Activated CD4-positive, alpha-beta T cell treated with anti-CD3 and anti-CD28 coated beads, Interleukin-2, amount 10 ng/mL, durations not matched to agents 7 days and 5 days (primary cell): ENCODE data around the gene SYT17. TPM values are rescaled to one million over a fixed set of nuclear protein-coding genes. Genes with fewer than 3 reads are reported as not detected.
A peak's percentile ranks its signal among the peaks of the same experiment; 100 is the strongest.

Experiments
- CTCF ChIA-PET: fragments of 350-600 bp; sonication (Branson Sonifier 250); formaldehyde crosslinking; loops from one replicate; lab custom pipeline; 2021; ENCODE audit warnings: antibody characterized with exemption; lab: Charles Lee
- POLR2A ChIA-PET: fragments of 350-600 bp; sonication (Branson Sonifier 250); formaldehyde crosslinking; loops from one replicate; lab custom pipeline; 2021; ENCODE audit warnings: antibody characterized with exemption; lab: Charles Lee
- DNase-seq: peaks from one replicate; pipeline ENCODE4 v3.0.0-alpha.2; 2020
- H3K27ac Mint-ChIP-seq: one replicate; pipeline ENCODE4 v1.8.0; 2021; ENCODE audit warnings: mild to moderate bottlenecking, moderate library complexity, mixed read lengths
- H3K27me3 Mint-ChIP-seq: one replicate; pipeline ENCODE4 v1.8.0; 2021; ENCODE audit warnings: mixed read lengths
- H3K36me3 Mint-ChIP-seq: one replicate; pipeline ENCODE4 v1.8.0; 2021; ENCODE audit warnings: low read depth, mixed read lengths
- H3K4me1 Mint-ChIP-seq: one replicate; pipeline ENCODE4 v1.8.0; 2021; ENCODE audit warnings: mixed read lengths
- H3K4me3 Mint-ChIP-seq: one replicate; pipeline ENCODE4 v1.8.0; 2021; ENCODE audit warnings: mild to moderate bottlenecking, moderate library complexity, mixed read lengths
- H3K9me3 Mint-ChIP-seq: one replicate; pipeline ENCODE4 v1.8.0; 2021; ENCODE audit warnings: mixed read lengths
- total RNA-seq, 2 experiments: library from RNA; stranded (reverse); gene quantifications; one replicate each; pipeline ENCODE4 v1.2.3, GENCODE V29; 2021

Gene SYT17
- total RNA-seq, 2 experiments from 2014 or later, result not detected

GRCh38 chr16:19289811-19290485, 121.9 kb downstream of the SYT17 start:
- ChIA-PET CTCF (no interaction called here), POLR2A (no interaction called here)
- H3K4me1 Mint-ChIP-seq, result peaks cover 8% of the 10 kb centered on the region
- H3K4me3 Mint-ChIP-seq, result no peak overlapping the region
- H3K27ac Mint-ChIP-seq, result no peak overlapping the region
- H3K9me3 Mint-ChIP-seq, result peaks cover 3% of the 10 kb centered on the region
- no peak for DNase-seq
- H3K27me3 Mint-ChIP-seq, result peaks cover 6% of the 10 kb centered on the region
- no peaks in the 10 kb centered on the region for H3K36me3 Mint-ChIP-seq

GRCh38 chr16:19290860-19291259, 122.8 kb downstream of the SYT17 start:
- Mint-ChIP-seq H3K4me1 (peaks cover 8% of the 10 kb centered on the region), H3K4me3 (no peak overlapping the region), H3K27ac (no peak overlapping the region), H3K9me3 (peaks cover 3% of the 10 kb centered on the region), H3K27me3 (peaks cover 6% of the 10 kb centered on the region), H3K36me3 (no peaks in the 10 kb centered on the region)
- CTCF ChIA-PET, result no interaction called here
- POLR2A ChIA-PET, result no interaction called here
- no peak for DNase-seq

GRCh38 chr16:19291475-19291874, 123.4 kb downstream of the SYT17 start:
- no peak for DNase-seq
- Mint-ChIP-seq H3K4me1 (peaks cover 8% of the 10 kb centered on the region), H3K27ac (no peak overlapping the region), H3K27me3 (peaks cover 6% of the 10 kb centered on the region), H3K36me3 (no peaks in the 10 kb centered on the region), H3K4me3 (no peak overlapping the region), H3K9me3 (peaks cover 3% of the 10 kb centered on the region)
- ChIA-PET CTCF (no interaction called here), POLR2A (no interaction called here)

- peaks cover 3% of the 10 kb centered on the region for H3K9me3 Mint-ChIP-seq
- H3K36me3 Mint-ChIP-seq, result no peaks in the 10 kb centered on the region
- no peak overlapping the region for H3K4me3 Mint-ChIP-seq
- H3K4me1 Mint-ChIP-seq, result peaks cover 8% of the 10 kb centered on the region
- no peak overlapping the region for H3K27ac Mint-ChIP-seq
- ChIA-PET CTCF (no interaction called here), POLR2A (no interaction called here)
- DNase-seq, result no peak
- peaks cover 6% of the 10 kb centered on the region for H3K27me3 Mint-ChIP-seq
These were observed 124.1 kb downstream of the SYT17 start for GRCh38 chr16:19292186-19292585.

GRCh38 chr16:19294156-19294649, 126.2 kb downstream of the SYT17 start:
- no peak for DNase-seq
- ChIA-PET POLR2A (no interaction called here), CTCF (no interaction called here)
- peaks cover 8% of the 10 kb centered on the region for H3K4me1 Mint-ChIP-seq
- no peak overlapping the region for H3K27ac Mint-ChIP-seq
- peaks cover 6% of the 10 kb centered on the region for H3K27me3 Mint-ChIP-seq
- H3K9me3 Mint-ChIP-seq, result peaks cover 3% of the 10 kb centered on the region
- no peaks in the 10 kb centered on the region for H3K36me3 Mint-ChIP-seq
- no peak overlapping the region for H3K4me3 Mint-ChIP-seq

GRCh38 chr16:19295393-19295792, 127.4 kb downstream of the SYT17 start:
- H3K27ac Mint-ChIP-seq, result no peak overlapping the region
- CTCF ChIA-PET, result no interaction called here
- no peaks in the 10 kb centered on the region for H3K36me3 Mint-ChIP-seq
- peaks cover 3% of the 10 kb centered on the region for H3K9me3 Mint-ChIP-seq
- H3K27me3 Mint-ChIP-seq, result peaks cover 6% of the 10 kb centered on the region
- H3K4me1 Mint-ChIP-seq, result peaks cover 8% of the 10 kb centered on the region
- H3K4me3 Mint-ChIP-seq, result no peak overlapping the region
- no peak for DNase-seq
- POLR2A ChIA-PET, result no interaction called here

- H3K9me3 Mint-ChIP-seq, result peaks cover 3% of the 10 kb centered on the region
- H3K27me3 Mint-ChIP-seq, result peaks cover 4% of the 10 kb centered on the region
- H3K4me3 Mint-ChIP-seq, result no peak overlapping the region
- POLR2A ChIA-PET, result no interaction called here
- CTCF ChIA-PET, result no interaction called here
- no peak overlapping the region for H3K27ac Mint-ChIP-seq
- no peaks in the 10 kb centered on the region for H3K36me3 Mint-ChIP-seq
- H3K4me1 Mint-ChIP-seq, result peaks cover 8% of the 10 kb centered on the region
- DNase-seq, result no peak
These were observed 129.4 kb downstream of the SYT17 start for GRCh38 chr16:19297454-19297853.

- Mint-ChIP-seq H3K36me3 (no peaks in the 10 kb centered on the region), H3K27ac (no peak overlapping the region), H3K27me3 (no peaks in the 10 kb centered on the region), H3K4me3 (no peak overlapping the region), H3K4me1 (peaks cover 2% of the 10 kb centered on the region), H3K9me3 (no peaks in the 10 kb centered on the region)
- CTCF ChIA-PET, result interaction anchor here (1.1 kb wide), 1 partner anchor 14 kb away, joined by 4 read pairs; the partner anchor contains the start of gene CLEC19A
- no peak for DNase-seq
- POLR2A ChIA-PET, result no interaction called here
These were observed 131.5 kb downstream of the SYT17 start for GRCh38 chr16:19299565-19299964.

GRCh38 chr16:19301931-19302330, 133.9 kb downstream of the SYT17 start:
- Mint-ChIP-seq H3K36me3 (no peaks in the 10 kb centered on the region), H3K9me3 (no peaks in the 10 kb centered on the region), H3K27me3 (no peaks in the 10 kb centered on the region), H3K27ac (no peak overlapping the region), H3K4me1 (no peaks in the 10 kb centered on the region), H3K4me3 (no peak overlapping the region)
- ChIA-PET CTCF (no interaction called here), POLR2A (no interaction called here)
- no peak for DNase-seq

- H3K4me3 Mint-ChIP-seq, result no peak overlapping the region
- no peaks in the 10 kb centered on the region for H3K9me3 Mint-ChIP-seq
- H3K27ac Mint-ChIP-seq, result no peak overlapping the region
- CTCF ChIA-PET, result no interaction called here
- POLR2A ChIA-PET, result no interaction called here
- no peaks in the 10 kb centered on the region for H3K27me3 Mint-ChIP-seq
- no peak for DNase-seq
- no peaks in the 10 kb centered on the region for H3K4me1 Mint-ChIP-seq
- H3K36me3 Mint-ChIP-seq, result no peaks in the 10 kb centered on the region
These were observed 136.7 kb downstream of the SYT17 start for GRCh38 chr16:19304750-19305149.

GRCh38 chr16:19305443-19305842, 137.4 kb downstream of the SYT17 start:
- CTCF ChIA-PET, result no interaction called here
- Mint-ChIP-seq H3K9me3 (no peaks in the 10 kb centered on the region), H3K4me1 (no peaks in the 10 kb centered on the region), H3K36me3 (no peaks in the 10 kb centered on the region), H3K27ac (no peak overlapping the region), H3K27me3 (no peaks in the 10 kb centered on the region), H3K4me3 (no peak overlapping the region)
- DNase-seq, result no peak
- POLR2A ChIA-PET, result no interaction called here

GRCh38 chr16:19307587-19308241, 139.7 kb downstream of the SYT17 start:
- no peaks in the 10 kb centered on the region for H3K27me3 Mint-ChIP-seq
- ChIA-PET CTCF (no interaction called here), POLR2A (no interaction called here)
- no peaks in the 10 kb centered on the region for H3K9me3 Mint-ChIP-seq
- DNase-seq, result peak; percentile 11
- no peaks in the 10 kb centered on the region for H3K4me1 Mint-ChIP-seq
- no peak overlapping the region for H3K27ac Mint-ChIP-seq
- H3K36me3 Mint-ChIP-seq, result no peaks in the 10 kb centered on the region
- H3K4me3 Mint-ChIP-seq, result no peak overlapping the region

- Mint-ChIP-seq H3K27ac (no peak overlapping the region), H3K9me3 (no peaks in the 10 kb centered on the region), H3K27me3 (no peaks in the 10 kb centered on the region), H3K4me3 (no peak overlapping the region), H3K4me1 (no peaks in the 10 kb centered on the region), H3K36me3 (no peaks in the 10 kb centered on the region)
- POLR2A ChIA-PET, result no interaction called here
- CTCF ChIA-PET, result no interaction called here
- no peak for DNase-seq
These were observed 140.4 kb downstream of the SYT17 start for GRCh38 chr16:19308392-19308791.
